ENCODE data around the gene ZCCHC2. TPM values are rescaled to one million over a fixed set of nuclear protein-coding genes. Genes with fewer than 3 reads are reported as not detected.
A peak's percentile ranks its signal among the peaks of the same experiment; 100 is the strongest.

The ZCCHC2 gene
- total RNA-seq, 4 donors from 2014 or later = 22.1 to 37.9 (median 32.0) TPM

- intact Hi-C loops (cut with DNase I; ENCODE audit: low total_unique reads) = no loop called here
- peak overlapping the region in 1 of 4 donors; percentile 5 for H3K27ac ChIP-seq
- no peak for ATAC-seq
- in situ Hi-C loops (cut with MboI; ENCODE audit: low sequenced_read_pairs in 4 of 4) = loop anchor here in 3 of 4 donors (25.0 kb wide), 2 partner anchors 389 to 411 kb away; partner anchors contain the start of genes PIGN (in 1 of the 3) and RELCH (in 1 of the 3)
- peaks cover 0 to 68% of the 10 kb centered on the region in 2 donors for H3K36me3 ChIP-seq
- H3K27me3 ChIP-seq = no peaks in the 10 kb centered on the region
- no peak for DNase-seq
- no peak for TF ChIP-seq POLR2A (IDR thresholded peaks at IDR 0.05)
- TF ChIP-seq, protein P1, sequence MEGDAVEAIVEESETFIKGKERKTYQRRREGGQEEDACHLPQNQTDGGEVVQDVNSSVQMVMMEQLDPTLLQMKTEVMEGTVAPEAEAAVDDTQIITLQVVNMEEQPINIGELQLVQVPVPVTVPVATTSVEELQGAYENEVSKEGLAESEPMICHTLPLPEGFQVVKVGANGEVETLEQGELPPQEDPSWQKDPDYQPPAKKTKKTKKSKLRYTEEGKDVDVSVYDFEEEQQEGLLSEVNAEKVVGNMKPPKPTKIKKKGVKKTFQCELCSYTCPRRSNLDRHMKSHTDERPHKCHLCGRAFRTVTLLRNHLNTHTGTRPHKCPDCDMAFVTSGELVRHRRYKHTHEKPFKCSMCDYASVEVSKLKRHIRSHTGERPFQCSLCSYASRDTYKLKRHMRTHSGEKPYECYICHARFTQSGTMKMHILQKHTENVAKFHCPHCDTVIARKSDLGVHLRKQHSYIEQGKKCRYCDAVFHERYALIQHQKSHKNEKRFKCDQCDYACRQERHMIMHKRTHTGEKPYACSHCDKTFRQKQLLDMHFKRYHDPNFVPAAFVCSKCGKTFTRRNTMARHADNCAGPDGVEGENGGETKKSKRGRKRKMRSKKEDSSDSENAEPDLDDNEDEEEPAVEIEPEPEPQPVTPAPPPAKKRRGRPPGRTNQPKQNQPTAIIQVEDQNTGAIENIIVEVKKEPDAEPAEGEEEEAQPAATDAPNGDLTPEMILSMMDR (IDR thresholded peaks at IDR 0.05 in 4 of 5, conservative IDR thresholded peaks at IDR 0.05 in 1 of 5) = no peak
- H3K9me3 ChIP-seq = no peaks in the 10 kb centered on the region
- peaks cover 0 to 7% of the 10 kb centered on the region in 2 donors for H3K4me1 ChIP-seq
- no peak overlapping the region for H3K4me3 ChIP-seq
These were observed 53.4 kb downstream of the ZCCHC2 start for GRCh38 chr18:62576271-62576670.

DNA sequence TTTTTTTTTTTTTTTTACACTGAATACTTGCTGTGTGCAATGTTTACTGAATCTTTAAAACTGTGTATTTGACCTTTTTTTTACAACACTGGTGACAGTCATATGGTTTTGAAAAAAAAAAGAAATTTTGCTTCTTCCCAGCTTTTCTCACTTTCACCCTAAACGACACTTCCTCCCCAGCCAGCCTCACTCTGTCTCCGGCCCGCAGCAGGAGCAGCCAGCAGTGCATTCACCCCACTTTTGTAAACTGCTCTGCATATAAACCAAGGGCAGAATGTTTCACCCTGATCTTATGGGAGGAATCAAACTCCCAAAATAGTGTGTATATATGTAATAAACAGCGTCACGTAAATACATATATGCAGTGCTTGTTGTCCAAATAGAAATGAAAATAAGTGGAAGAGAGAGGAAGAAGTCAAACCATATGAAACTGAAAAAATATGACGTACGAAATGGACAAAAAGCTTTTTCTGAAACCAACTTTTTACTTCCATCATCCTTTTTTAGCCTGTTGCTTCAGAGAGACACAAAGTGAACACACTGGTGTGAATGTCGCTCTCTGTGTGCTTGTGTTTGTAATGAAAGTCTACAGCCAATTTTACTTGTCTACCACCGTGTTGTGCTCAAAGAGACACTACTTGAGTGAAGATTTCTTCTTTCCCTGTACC lies 54.2 kb downstream of the ZCCHC2 start:
- no peak for ATAC-seq
- peaks cover 0 to 7% of the 10 kb centered on the region in 2 donors for H3K4me1 ChIP-seq
- intact Hi-C loops (cut with DNase I; ENCODE audit: low total_unique reads) = no loop called here
- TF ChIP-seq, protein P1 (IDR thresholded peaks at IDR 0.05 in 4 of 5, conservative IDR thresholded peaks at IDR 0.05 in 1 of 5) = no peak
- TF ChIP-seq POLR2A (IDR thresholded peaks at IDR 0.05) = no peak
- H3K27me3 ChIP-seq = no peaks in the 10 kb centered on the region
- H3K9me3 ChIP-seq = no peaks in the 10 kb centered on the region
- H3K27ac ChIP-seq = no peak overlapping the region
- in situ Hi-C loops (cut with MboI; ENCODE audit: low sequenced_read_pairs in 4 of 4) = loop anchor here in 3 of 4 donors (25.0 kb wide), 2 partner anchors 390 to 410 kb away; partner anchors contain the start of genes PIGN (in 1 of the 3) and RELCH (in 1 of the 3)
- DNase-seq = no peak
- H3K4me3 ChIP-seq = no peak overlapping the region
- H3K36me3 ChIP-seq = peaks cover 0 to 63% of the 10 kb centered on the region in 2 donors

GRCh38 chr18:62577765-62578164 lies 54.9 kb downstream of the ZCCHC2 start:
- Histone ChIP-seq H3K27me3 (no peaks in the 10 kb centered on the region), H3K27ac (no peak overlapping the region), H3K36me3 (peaks cover 0 to 57% of the 10 kb centered on the region in 2 donors), H3K9me3 (no peaks in the 10 kb centered on the region), H3K4me3 (no peak overlapping the region), H3K4me1 (peaks cover 0 to 7% of the 10 kb centered on the region in 2 donors)
- TF ChIP-seq, protein P1 (IDR thresholded peaks at IDR 0.05 in 4 of 5, conservative IDR thresholded peaks at IDR 0.05 in 1 of 5) = no peak
- TF ChIP-seq POLR2A (IDR thresholded peaks at IDR 0.05) = no peak
- intact Hi-C loops (cut with DNase I; ENCODE audit: low total_unique reads) = no loop called here
- in situ Hi-C loops (cut with MboI; ENCODE audit: low sequenced_read_pairs in 4 of 4) = loop anchor here in 3 of 4 donors (25.0 kb wide), 2 partner anchors 390 to 410 kb away; partner anchors contain the start of genes PIGN (in 1 of the 3) and RELCH (in 1 of the 3)
- DNase-seq (no peak), ATAC-seq (no peak)

- Histone ChIP-seq H3K27me3 (no peaks in the 10 kb centered on the region), H3K4me1 (peaks cover 3 to 11% of the 10 kb centered on the region in 2 donors), H3K4me3 (no peak overlapping the region), H3K36me3 (peaks cover 0 to 53% of the 10 kb centered on the region in 2 donors), H3K27ac (no peak overlapping the region), H3K9me3 (no peaks in the 10 kb centered on the region)
- intact Hi-C loops (cut with DNase I; ENCODE audit: low total_unique reads) (no loop called here), in situ Hi-C loops (cut with MboI; ENCODE audit: low sequenced_read_pairs in 4 of 4) (loop anchor here in 3 of 4 donors (25.0 kb wide), 2 partner anchors 392 to 408 kb away; partner anchors contain the start of genes PIGN (in 1 of the 3) and RELCH (in 1 of the 3))
- DNase-seq (no peak), ATAC-seq (no peak)
- no peak for TF ChIP-seq POLR2A (IDR thresholded peaks at IDR 0.05)
- TF ChIP-seq, protein P1 (IDR thresholded peaks at IDR 0.05 in 4 of 5, conservative IDR thresholded peaks at IDR 0.05 in 1 of 5) = no peak
These were observed 56.2 kb downstream of the ZCCHC2 start for GRCh38 chr18:62578980-62579511.
